Neutrophil (primary cell): ENCODE measurements around the gene SDC1.

Source experiments
- H3K27ac ChIP-seq: fragments of 200-600 bp; sonication (generic); 2 replicates; pipeline ENCODE4 v1.5.1; 2016; ENCODE audit warnings: mild to moderate bottlenecking, moderate library complexity
- H3K27me3 ChIP-seq: fragments of 200-600 bp; sonication (generic); 2 replicates; pipeline ENCODE4 v1.6.0; 2016; ENCODE audit warnings: mild to moderate bottlenecking
- H3K36me3 ChIP-seq: fragments of 200-600 bp; sonication (generic); 2 replicates; pipeline ENCODE4 v1.5.1; 2017
- H3K4me1 ChIP-seq, 2 experiments: fragments of 200-600 bp in 1 of 2; sonication (generic) in 1 of 2; 1 replicate in 1 of 2; 2 replicates in 1 of 2; pipeline versions ENCODE4 v1.5.1 to v1.6.1; 2013 to 2016; ENCODE audit warnings: low read depth in 1 of 2, low read length in 1 of 2, mild to moderate bottlenecking in 1 of 2, moderate library complexity in 1 of 2; ENCODE audit not compliant: control insufficient read depth in 1 of 2, insufficient read depth in 1 of 2
- H3K4me3 ChIP-seq, 2 experiments: fragments of 200-600 bp in 1 of 2; sonication (generic) in 1 of 2; 1 replicate in 1 of 2; 2 replicates in 1 of 2; pipeline ENCODE4 v1.5.1; 2013 to 2016; ENCODE audit warnings: low read depth in 1 of 2, low read length in 1 of 2, mild to moderate bottlenecking in 1 of 2, moderate library complexity in 1 of 2
- H3K9me3 ChIP-seq: fragments of 200-600 bp; sonication (generic); 2 replicates; pipeline ENCODE4 v1.5.1; 2016
- CTCF ChIP-seq: fragments of 200-600 bp; sonication (generic); IDR thresholded peaks from 2 replicates; pipeline ENCODE4 v1.5.1; 2016; ENCODE audit warnings: antibody characterized with exemption

Gene SDC1

GRCh38 chr2:20173064-20173463 lies 51.9 kb downstream of the SDC1 start:
- Histone ChIP-seq H3K9me3 (no peaks in the 10 kb centered on the region), H3K4me3 (no peak overlapping the region), H3K4me1 (no peaks in the 10 kb centered on the region), H3K36me3 (no peaks in the 10 kb centered on the region), H3K27me3 (no peaks in the 10 kb centered on the region), H3K27ac (no peak overlapping the region)
- no peak for TF ChIP-seq CTCF

GRCh38 chr2:20172273-20173055 lies 52.5 kb downstream of the SDC1 start:
- no peaks in the 10 kb centered on the region for H3K4me1 ChIP-seq
- H3K9me3 ChIP-seq: no peaks in the 10 kb centered on the region
- no peaks in the 10 kb centered on the region for H3K36me3 ChIP-seq
- no peaks in the 10 kb centered on the region for H3K27me3 ChIP-seq
- no peak overlapping the region for H3K4me3 ChIP-seq
- H3K27ac ChIP-seq: no peak overlapping the region
- TF ChIP-seq CTCF: no peak

GRCh38 chr2:20171445-20171977 lies 53.4 kb downstream of the SDC1 start:
- Histone ChIP-seq H3K36me3 (no peaks in the 10 kb centered on the region), H3K4me1 (no peaks in the 10 kb centered on the region), H3K4me3 (no peak overlapping the region), H3K27ac (no peak overlapping the region), H3K27me3 (no peaks in the 10 kb centered on the region), H3K9me3 (no peaks in the 10 kb centered on the region)
- TF ChIP-seq CTCF: no peak

GRCh38 chr2:20170704-20171250 lies 54.2 kb downstream of the SDC1 start:
- Histone ChIP-seq H3K36me3 (no peaks in the 10 kb centered on the region), H3K9me3 (no peaks in the 10 kb centered on the region), H3K4me1 (no peaks in the 10 kb centered on the region), H3K4me3 (no peak overlapping the region), H3K27ac (no peak overlapping the region), H3K27me3 (no peaks in the 10 kb centered on the region)
- no peak for TF ChIP-seq CTCF

GRCh38 chr2:20169796-20170703 lies 54.9 kb downstream of the SDC1 start:
- Histone ChIP-seq H3K9me3 (no peaks in the 10 kb centered on the region), H3K4me3 (no peak overlapping the region), H3K36me3 (no peaks in the 10 kb centered on the region), H3K27ac (no peak overlapping the region), H3K27me3 (no peaks in the 10 kb centered on the region), H3K4me1 (no peaks in the 10 kb centered on the region)
- no peak for TF ChIP-seq CTCF
